GM18505 (cell line): ENCODE results near the gene EPB41L2.
"Not testable (repeated sequence)": the region's sequence is repeated elsewhere in the genome, so short reads cannot be mapped to it uniquely, and the experiment has no call there.

Experiments
- ATAC-seq: cut with Tn5 transposase; IDR thresholded peaks from one replicate; pipeline ENCODE4 v1.9.1; 2021; ENCODE audit not compliant: unreplicated experiment
- POLR2A ChIP-seq: IDR thresholded peaks from 4 replicates; pipeline ENCODE4 v1.6.1; 2011; ENCODE audit warnings: borderline replicate concordance; ENCODE audit not compliant: insufficient read depth, insufficient read length; ENCODE audit errors: extremely low read depth

Gene EPB41L2

DNA sequence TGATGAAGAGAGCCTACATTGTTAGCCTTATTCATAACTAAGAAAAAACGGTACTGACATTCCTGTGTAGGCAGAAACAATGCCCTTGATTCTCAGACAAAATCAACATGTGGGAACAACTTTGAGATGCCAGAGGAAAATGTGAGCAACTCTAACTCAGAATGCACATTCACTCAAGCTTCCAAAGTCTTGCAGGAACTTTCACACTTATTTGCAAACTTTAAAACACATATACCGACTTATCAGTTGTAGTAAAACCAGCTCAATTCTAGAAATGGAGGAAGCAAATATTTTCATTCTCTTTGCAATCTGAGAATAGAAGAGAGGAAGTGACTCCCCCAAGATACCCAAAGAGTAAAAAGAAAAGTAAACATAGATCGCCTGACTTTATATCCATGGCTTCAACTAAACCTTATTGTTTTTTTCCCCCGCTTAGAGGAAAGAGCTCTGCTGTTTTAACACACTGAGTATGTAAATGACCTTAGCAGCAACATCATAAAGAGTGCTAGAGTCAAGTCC is 117.6 kb downstream of the EPB41L2 start:
- no peak for TF ChIP-seq POLR2A
- no peak for ATAC-seq

DNA sequence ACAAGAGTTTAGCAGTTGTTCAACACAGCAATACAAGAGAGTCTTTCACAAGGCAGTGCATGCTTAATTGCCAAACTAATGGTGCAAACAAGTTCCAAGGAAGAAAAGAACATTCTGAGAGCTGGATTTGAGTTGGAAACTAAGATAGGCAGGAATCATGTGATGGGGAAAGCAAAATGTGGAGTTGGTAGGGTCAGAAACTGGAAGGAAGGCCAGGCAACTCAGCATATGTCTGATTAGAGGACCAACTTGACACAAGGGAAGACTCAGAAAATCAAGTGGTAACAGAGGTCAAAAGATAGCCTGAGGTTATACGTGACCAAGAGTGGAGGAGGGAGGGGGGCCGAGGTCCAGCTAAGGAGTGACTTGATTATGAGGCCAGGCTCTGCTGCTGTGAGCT is 118.6 kb downstream of the EPB41L2 start:
- no peak for ATAC-seq
- no peak for TF ChIP-seq POLR2A

DNA sequence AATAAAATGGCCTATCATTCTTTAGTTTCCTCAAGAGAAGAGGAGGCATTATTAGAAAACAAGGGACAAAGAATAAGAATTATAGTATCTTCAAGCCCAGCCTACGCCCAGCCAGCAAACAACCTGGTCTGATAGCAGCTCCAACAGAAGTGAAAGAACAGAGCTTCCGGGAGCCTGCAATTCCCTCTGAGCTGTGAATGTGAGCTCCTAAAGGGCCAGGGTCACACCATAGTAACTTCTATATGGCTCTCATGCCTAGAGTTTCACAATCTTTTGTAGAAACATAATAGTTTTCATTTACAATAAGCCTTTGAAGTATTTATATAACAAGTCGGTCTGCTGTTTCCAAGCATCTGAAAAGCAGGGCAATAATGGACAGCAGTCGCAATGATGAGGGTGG is 119.3 kb downstream of the EPB41L2 start:
- no peak for TF ChIP-seq POLR2A
- ATAC-seq, result no peak

DNA sequence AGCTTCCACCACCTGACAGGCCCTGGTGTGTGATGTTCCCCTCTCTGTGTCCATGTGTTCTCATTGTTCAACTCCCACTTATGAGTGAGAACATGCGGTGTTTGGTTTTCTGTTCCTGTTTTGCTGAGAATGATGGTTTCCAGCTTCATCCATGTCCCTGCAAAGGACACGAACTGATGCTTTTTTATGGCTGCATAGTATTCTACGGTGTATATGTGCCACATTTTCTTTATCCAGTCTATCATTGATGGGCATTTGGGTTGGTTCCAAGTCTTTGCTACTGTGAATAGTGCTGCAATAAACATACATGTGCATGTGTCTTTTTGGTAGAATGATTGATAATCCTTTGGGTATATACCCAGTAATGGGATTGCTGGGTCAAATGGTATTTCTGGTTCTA is 120.3 kb downstream of the EPB41L2 start:
- not testable (repeated sequence) for ATAC-seq

DNA sequence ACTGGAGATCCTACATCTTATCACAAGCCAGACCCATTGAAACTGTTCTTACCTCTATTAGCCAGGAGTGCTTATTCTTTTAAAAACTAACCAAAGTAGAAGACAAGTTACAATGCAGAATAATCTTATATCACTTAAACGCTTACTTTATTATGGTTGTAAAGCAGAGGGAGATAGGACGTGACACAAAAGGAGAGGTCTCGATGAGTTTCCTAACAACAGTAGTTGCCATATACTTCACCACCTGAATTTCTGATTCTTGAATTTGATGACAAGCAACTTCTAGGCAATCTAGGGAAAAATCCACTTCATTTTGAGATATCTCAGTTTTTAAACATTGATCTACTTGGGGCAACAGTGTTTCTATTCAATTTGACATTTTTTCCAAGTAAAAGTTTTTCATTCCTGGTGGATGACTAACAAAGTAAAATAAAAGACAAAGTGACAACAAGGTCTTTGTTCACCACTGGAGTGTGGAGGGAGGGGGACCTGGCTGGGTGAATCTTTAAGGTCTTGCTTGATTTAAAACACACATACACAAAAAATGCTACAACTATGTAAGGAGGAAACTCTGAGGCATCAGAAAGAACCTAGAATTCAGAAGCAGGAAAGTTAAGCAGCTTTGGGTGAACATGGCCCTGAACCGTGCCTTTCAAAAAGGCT is 125.0 kb downstream of the EPB41L2 start:
- ATAC-seq, result no peak
- TF ChIP-seq POLR2A, result no peak

DNA sequence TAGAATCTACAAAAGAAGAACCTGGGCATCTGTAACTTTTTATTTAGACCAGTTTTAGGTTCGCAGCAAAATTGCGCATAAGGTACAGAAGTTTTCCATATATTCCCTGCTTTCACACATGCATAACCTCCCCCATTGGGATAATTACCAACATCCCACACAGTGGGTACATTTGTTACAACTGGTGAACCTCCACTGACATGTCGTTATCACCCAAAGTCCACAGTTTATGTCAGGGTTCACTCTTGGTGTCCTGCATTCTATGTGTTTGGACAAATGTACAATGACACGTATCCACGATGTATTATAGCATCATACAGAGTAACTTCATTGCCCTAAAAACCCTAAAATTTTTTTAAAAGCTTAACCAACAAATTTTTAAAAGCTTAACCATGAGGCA is 126.1 kb downstream of the EPB41L2 start:
- TF ChIP-seq POLR2A, result no peak
- ATAC-seq, result no peak

DNA sequence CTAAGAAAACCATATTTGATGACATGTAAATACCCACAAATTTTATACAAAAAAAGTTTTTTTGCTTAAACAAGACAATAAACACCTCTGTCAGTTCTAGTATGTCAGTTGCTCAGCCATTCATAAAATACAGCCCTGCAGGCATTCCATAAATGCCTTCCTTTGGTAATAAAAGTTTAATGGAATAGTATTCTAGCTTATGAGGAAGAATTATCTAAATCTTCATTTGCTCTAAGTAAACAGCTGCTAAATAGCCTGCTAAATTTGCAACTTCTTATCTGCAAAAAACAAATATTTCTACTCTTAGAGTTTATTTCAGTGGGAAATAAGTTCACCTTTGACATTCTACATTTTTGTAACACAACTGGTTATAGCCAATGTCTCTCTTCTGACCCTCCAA is 127.1 kb downstream of the EPB41L2 start:
- no peak for TF ChIP-seq POLR2A
- ATAC-seq, result no peak

DNA sequence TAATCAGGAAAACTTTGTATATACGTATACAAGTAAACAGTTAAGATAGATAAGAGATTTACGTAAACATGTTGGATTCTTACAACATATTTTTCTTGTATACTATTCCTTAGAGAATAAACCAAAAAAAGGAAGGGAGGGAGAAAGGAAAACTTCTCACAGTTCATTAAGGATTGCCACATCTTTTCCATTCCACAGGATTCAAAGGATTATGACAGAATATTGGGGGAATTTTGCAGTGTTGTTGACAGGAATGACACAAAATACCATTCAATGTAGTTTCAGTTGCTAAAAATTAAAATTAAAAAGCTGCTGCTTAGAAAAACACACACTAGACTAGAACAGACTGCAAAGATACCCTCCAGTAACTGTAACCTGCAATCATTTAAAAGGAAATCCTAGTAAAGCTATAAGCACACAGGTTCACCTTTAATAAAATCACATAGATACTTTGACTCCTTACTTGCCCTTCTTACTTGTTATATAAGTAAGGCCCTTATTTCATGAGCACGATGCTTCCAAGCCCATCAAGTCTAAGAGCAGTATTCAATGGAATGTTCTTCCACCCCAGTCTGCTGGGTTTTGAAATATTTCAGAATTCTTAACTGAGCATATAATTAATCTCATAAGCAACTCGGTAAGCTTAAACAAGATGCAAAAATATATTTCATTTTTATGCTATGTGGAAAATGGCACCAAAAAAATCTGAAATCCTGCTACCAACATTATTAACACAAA is 128.0 kb downstream of the EPB41L2 start:
- TF ChIP-seq POLR2A, result no peak
- no peak for ATAC-seq

DNA sequence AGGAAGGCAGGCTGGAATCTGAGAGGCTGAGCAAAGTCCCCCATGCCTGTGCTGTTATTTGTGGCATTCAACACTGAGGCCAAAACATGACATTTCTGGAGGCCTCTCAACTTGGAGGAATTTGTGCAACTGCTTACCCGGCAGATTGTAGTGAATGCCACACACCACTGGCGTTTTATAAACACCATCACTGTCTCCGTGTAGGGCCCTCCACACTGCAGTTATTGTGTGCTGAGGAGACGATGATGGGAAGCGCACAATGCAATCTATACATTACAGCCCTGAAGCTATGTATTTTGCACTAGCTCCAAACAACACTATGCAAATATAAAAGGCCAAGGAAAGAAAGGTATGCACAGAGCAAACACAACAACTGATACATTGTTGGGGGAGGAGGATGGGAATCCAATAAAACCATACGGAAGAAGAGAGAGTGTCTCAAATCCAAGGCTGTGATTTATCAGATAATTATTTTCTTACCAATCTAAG is 129.3 kb downstream of the EPB41L2 start:
- ATAC-seq, result no peak
- no peak for TF ChIP-seq POLR2A

DNA sequence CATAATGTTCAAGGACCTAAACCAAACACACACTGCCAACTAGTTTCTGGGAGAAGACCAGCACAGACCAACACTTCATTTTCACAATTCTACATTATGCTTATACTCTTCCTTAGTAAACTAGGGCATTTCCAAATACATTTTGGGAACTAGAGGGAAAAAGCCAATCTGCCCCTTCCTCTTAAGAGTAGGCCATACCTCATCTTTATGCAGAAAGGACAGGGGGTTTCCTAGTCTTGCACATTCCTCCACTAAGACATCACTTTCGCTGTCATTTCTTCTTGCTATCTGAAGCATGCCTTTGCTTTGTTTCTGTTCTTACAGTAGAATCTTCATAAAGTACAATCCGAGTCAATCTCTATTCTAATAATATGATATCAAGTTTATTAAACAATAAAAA is 130.1 kb downstream of the EPB41L2 start:
- no peak for TF ChIP-seq POLR2A
- no peak for ATAC-seq

DNA sequence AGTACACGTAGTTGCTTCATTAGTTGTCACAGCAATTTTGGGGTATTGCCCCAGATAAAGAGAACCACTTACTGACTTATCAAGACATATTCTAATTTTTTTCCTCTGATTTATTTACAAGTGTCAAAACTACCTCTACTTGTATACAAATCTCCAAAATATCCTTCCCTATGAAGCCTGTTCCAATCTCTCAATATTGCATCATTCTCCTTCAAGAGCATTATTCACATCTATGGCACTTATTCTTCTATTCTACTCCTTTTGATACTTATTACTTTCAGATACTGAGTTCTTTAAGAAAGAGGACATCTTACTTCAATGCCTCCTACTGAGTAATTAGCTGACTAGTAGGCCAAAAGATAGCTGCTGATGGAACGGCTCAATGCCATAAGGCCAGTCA is 130.6 kb downstream of the EPB41L2 start:
- TF ChIP-seq POLR2A, result no peak
- ATAC-seq, result no peak

DNA sequence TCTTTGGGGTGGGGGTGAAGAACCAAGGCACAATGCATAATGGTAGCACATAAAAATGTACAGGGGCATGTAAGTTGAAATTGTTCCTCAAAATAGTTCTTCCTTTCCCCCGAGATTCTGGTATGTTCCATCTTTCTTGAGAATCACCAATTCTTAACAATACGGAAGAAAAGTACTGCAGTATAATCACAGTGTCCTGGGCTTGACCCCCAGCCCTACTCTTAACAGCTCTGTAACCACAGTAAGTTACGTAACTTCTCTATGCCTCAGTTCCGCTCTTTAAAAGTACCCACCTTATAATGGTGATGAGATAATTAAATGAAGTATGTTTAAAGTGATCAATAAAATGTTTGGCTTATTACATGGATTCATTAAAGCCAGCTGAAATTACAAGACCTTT is 131.4 kb downstream of the EPB41L2 start:
- ATAC-seq, result no peak
- TF ChIP-seq POLR2A, result no peak

DNA sequence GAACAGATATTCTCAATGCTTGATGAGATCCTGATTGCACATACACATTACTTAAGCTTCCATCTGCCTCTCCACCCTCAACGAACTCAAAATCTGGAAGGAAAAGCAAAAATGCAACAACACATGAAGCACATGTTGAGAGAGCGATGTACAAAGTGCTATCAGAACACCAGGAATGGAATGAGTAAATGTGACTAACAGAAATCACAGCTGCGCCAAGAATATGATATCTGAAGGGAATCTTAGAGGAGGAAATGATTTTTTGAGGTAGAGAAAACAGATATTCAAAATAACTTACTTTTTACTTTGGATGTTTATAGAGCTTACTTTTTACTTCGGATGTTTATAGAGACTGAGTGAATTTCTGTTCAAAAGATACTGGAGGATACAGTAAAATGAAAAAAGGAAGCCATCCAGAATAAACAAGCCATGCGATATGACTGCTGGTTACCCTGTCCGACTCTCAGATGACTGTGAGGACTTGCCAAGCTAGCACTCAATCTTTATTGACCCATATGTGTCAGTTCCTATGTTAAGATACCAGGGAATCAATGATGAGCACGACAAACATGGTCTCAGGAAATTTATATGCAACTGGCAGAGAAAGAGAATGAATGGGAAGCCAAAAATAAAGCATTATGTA is 133.9 kb downstream of the EPB41L2 start:
- TF ChIP-seq POLR2A, result no peak
- no peak for ATAC-seq
